ENCODE measurements around the gene MRTFB. TPM values are rescaled to one million over a fixed set of nuclear protein-coding genes. Genes with fewer than 3 reads are reported as not detected.

Gene MRTFB
- total RNA-seq, 1 donor from 2014 or later = 36.3 TPM

DNA sequence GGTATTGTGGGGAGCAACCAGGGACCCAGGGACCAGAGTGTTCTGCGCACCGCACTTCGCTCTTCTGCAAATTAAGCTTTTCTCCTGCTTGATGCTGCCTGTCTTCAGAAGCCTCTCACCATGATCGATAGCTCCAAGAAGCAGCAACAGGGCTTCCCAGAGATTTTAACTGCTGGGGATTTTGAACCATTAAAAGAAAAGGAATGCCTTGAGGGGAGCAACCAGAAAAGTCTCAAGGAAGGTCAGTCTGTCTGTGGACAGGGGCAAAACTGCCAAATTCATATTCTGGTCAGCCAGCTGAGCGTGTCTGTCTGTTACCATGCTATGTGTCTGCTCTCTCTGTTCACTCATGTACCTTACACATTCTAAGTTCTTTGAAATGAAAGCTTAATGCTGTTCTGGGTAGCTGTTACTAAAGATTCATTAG is 115.7 kb downstream of the MRTFB start:
- no peak for DNase-seq

DNA sequence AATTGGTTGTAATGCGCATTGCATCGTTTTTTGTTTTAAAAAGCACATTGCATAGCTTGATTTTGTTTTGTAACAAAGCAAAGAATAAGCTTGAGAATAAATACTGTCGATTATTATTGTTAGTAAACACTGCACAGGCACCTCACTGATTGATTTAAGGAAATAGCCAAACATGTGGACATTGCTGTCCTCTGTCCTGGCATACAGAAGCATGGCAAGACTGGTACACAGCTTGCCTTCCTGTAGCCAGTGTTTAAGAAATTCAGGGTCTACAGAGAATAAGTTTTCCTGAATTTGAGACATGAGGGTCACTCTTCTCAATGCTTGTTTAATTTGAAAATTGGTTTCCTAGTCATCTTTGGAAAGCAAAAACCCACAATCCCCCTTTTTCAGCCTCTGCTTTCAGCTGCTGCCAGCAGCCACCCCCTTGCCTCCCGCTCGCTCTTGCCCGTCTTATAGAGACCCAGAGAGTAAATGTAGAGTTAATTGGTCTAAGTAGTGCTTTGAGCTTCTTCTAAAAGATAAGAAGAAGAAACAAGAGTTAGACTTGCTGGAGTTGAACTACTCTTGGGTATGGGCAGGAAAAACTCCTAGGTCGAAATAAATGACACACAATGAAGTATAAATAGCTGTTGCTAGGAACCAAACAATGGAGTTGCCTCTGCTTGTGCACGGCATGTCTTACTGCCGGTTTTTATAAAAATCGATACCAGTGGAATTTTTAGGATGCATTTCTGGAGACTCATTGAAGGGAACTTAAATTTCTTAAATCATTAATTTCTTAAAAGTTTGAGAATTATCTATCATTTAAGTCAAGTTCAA is 116.6 kb downstream of the MRTFB start:
- DNase-seq = no peak

DNA sequence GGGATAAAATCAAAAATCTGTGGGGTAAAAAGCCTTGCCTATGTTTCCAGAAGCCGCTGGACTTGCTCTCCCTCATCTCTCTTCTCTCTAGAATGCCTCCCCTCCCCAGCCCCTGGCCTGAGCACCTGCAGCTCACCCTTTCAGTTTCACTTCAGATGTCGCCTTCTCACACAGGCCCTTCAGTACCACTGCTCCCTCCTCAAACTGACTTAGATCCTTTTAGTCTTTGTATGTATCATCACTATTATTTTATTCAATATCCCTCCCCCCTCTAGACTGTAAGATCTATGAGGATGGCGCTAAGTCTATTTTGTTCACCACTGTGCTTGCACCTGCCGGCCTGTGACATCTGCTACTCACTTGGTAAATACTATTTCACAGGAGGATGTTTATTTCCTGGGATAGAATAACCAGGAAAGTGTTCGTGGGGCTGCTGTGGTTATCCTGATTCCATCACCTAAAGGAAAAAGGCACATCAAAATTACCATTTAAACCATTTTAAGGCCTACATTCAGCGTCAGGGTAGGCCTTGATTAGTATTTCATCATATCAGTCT is 122.3 kb downstream of the MRTFB start:
- no peak for DNase-seq

DNA sequence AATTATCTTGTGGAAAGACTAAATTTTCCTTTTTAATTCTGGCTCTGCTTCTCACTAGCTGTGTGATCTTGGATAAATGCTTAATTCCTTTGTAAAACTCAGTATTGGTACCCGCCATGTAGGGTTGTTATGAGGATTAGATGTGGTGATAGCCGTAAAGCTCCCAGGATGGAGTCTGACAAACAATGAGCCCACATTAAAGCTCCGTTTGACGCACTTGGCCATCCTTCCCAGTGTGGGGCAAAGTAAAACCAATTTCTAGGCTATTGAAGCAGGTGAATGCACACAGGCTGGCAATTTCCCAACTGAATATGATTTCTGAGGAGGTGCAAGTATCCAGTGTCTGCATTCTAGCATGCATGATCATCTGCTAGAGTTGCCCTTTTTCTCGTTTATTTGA is 123.6 kb downstream of the MRTFB start:
- no peak for DNase-seq

DNA sequence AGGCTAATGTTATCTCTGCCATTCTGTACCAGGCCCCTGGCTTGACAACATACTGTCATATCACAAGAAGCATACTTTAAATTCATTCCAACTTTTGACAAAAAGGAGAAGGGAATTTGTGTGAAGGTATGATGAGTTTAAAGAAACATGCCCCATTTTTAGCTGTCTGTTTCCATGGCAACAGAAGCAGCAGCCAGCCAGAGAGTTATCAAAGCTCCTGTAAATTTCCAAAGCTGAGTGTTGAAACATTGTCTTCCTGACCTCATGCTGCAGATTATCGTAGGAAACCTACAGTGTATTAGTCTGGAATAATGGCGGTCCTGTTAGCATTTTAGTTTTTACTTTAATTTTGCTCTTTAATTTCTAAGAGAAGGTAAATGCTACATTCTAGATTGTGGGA is 124.9 kb downstream of the MRTFB start:
- peak; percentile 13 for DNase-seq

DNA sequence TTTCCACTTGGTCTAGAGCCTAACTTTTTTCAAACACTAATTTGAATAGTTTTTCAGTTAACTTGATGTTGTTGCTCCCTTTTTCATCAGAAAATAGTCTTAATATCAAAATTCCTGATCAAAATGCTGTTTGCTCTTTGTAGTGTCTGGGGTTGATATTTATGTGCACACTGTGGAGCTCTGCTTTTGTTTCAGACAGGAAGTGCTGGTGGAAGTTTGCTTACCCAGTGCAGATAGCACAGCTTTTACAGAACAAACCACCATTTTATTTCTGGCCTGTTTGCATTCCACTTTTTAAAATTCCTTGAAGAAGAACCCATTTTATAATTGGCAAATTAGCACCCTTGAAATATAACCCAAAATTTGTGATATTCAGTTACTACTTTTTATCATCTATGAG is 125.4 kb downstream of the MRTFB start:
- no peak for DNase-seq

DNA sequence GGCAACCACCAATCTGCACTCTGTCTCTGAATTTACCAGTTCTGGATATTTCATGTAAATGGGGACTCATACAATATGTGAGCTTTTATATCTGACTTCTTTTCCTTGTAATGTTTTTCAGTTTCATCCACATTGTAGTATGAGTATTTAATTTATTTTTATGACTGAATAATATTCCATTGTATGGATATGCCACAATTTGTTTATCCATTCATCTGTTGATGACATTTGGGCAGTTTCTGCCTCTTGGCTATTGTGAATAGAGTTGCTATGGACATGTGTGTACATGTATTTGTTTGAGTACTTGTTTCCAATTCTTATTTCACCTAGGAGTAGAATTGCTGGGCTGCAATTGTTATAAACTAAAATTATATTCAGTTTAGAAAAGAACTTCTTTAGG is 126.9 kb downstream of the MRTFB start:
- no peak for DNase-seq

DNA sequence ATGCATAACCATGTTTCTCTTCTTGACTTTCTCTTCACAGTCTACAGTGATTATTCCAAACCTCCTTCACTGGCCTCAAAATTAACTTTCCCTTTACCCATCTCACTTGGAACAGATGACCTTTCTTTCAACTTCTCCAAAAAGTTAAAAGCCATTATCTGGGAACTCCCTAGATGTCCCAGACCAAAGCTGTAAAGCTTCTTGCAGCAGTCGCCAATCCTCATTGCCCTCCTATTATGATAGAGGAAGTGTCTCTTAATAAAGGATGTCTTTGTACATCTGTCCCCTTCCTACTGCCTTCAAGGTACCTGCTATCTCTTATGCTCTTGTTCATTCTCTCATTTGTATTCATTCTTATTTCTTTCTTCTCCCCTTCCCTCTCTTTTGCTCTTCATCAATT is 127.5 kb downstream of the MRTFB start:
- DNase-seq = no peak

DNA sequence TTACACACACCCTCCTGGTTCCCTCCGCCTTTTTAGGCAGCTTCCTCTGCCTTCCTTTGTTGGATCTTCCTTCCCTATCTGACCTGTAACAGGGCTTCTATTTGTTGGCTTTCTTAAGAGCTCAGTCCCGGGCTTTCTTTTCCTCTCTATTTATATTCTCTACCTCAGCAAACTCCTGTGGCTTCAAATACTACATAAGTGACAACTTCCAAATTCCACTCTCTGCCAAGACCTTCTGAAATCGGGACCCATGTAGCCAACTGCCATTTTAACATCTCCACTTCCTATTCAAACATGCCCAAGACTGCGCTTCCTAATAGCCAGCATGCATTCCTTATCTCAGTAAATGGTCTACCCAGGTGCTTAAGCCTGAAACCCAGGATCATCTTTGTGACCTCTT is 128.1 kb downstream of the MRTFB start:
- DNase-seq = no peak

DNA sequence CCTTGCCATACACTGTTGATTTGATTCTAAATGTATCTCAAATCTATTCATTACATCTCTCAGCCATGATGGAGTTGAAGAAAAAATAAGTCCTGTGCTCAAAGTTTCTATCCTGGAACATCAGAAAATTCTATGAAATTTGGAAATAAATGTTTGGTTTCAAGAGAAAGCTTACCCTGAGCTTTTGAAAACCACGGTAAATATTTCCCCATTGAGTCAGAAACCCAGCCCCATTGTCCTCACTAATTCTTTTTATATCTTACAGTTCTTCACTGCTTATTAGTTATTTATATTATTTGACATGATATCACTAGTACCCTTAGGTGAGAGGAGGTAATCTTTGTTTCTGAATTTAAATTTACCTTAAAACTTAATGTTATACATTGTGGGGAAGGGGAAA is 128.5 kb downstream of the MRTFB start:
- no peak for DNase-seq

DNA sequence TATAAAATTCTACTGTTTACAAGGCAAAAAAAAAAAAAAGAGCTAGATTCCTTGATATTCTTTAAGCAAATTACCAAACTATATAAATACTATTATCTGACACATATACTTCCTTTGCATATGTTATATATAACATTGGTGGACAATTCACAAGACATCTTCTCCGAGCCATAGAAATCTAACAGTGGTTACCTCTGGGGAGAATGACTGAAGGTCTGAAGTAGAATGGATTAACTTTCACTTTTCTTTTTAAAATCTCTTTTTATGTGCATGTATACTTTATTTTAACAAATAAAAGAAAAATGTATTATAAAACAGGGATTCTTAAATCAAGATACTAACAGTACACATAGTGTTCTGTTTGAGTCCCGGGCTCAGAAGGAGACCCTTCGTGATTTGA is 131.0 kb downstream of the MRTFB start:
- no peak for DNase-seq

DNA sequence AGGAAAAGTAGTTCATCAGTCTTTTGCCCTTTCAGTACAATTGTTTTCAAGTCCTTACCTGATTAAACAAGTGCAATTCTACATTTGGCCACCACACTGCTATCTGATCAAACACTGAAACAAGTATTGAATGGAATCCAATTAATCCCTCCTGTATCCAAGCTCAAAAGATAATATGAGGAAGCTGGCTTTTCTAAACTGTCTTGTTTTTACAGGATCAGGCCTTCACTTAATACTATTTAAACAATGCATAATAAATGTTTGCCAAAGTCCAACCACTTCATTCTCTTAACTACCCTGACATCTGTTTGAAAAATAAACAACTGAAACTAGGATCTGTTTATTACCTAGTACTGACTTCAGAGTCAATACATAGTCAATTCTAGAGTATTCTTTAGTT is 131.6 kb downstream of the MRTFB start:
- no peak for DNase-seq

DNA sequence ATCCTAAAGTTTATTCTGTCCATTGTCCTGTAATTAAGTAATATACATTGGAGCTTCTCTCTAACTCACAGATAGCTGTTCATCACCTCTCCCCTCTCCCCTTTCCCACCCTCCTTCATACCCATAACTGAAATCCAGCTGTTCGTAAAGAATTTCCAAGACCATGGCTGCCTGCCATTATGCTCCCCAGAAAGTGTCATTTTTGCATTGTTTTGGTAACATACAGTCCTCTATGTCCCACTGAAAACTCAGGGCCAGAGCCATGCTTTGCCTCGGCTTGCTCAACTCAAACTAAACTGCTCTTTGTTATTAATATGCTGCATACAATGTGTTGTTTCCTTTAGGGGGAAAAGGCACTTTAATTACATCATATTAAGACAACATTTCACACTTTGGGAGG is 132.0 kb downstream of the MRTFB start:
- no peak for DNase-seq

DNA sequence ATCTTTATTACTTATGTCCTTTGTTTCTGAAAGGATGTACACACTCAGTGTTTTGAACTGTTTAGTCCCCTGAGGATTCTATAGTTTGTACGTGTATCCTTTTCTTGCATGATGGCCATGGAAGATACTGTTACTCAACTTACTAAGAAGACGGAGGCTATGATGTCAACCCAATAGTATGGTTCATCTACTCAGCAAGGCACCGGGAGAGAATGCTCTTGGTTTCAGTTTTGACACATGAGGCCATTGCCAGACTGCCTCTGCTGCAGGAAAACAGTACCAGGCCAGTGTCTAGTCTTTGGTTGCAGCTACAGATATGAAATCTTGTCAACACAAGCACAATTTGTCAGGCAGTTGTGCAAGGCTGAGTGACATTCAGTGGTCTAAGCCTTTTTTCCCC is 134.5 kb downstream of the MRTFB start:
- no peak for DNase-seq

DNA sequence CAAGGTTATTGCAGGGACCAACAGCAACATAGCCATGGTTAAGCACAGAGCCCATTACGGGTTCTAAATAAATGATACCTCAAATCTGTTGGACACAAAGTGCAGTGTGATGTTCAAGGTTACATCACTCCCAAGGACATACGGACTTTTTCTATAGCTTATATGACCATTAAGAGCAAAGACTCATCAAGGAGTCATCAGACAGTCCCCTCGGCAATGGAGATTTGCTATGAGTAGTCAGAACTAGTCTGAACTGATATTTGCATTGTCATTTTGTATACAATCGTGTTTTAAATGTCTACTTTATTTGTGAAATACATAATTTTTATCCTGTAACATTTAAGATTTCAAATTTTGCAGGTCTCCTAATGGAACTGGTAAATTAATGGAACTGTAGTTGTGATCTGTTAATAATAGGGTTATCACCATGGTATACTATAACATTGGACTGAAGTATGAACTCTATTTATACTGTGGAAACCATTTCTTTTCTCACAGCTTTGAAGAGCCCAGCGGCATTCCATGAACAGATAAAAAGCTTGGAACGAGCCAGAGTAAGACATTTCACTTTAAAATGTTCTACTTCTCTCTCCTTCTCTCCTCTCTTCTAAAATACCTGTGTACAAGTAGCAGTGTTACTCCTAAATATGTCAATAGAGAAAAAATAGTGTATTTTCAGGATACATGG is 140.9 kb downstream of the MRTFB start:
- no peak for DNase-seq

DNA sequence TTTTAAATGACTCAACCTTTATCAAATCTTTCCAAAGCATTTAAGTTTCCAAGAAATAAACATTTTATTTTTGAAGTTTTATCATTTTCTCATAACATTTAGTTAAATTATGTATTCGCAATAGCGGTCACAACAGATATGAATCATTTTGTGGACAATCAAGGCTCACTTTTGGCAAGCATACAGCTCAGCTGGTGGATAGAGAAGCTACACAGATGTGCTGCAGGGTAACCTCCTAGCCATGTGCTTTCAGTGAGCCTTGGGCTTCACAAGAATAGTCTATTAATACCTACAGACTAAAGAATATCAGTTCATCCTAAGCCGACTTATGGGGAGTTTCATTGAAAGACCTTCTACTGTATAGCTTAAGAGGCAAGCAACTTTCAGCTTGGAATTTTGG is 144.8 kb downstream of the MRTFB start:
- no peak for DNase-seq

DNA sequence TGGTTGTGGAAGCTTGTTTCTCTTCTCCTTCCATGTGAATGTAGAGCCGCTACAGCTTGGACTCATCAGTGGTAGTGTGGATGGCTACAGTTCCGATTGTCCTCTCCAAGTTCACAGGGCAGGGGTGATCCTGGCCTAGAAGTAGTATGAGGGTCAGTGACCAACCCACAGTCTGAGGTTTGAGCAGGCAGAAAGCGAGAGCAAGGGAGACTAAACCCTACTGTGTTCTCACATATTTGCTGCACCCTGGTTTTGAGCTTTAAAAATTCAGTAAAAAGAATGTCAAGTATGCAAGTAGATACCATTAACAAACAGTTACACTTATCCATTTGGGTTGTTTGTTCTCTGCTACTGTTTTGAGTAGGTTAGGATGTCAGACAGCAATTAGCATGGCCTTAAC is 148.9 kb downstream of the MRTFB start:
- no peak for DNase-seq

DNA sequence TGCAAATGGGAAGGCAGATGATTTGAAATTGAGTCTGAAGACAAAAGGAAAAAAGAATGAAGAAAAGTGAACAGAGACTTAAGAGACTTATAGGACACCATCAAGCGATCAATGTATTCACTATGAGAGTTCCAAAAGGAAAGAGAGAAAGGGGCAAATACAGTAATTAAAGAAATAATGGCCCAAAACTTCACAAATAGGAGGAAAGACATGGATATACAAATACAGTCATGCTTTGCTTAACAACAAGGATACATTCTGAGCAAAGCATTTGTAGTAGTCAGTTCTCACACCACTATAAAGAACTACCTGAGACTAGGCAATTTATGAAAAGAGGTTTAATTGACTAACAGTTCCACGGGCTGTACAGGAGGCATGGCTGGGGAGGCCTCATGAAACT is 152.5 kb downstream of the MRTFB start:
- DNase-seq = no peak

DNA sequence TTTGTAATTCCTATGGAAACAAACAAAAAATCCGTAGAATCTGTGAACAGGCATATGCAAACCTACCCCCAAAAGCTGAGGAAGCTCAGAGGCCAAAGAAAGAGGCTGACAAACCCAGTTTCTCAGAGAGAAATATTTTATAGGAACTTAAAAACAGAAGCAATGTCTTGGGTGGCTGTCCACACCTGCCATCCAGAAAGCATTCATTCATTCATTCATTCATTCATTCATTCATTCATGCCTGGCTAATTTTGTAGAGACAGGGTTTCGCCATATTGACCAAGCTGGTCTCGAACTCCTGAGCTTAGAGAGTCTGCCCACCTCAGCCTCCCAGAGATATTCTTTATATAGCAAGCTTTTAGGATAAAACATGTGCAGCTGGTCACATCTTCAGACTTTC is 154.3 kb downstream of the MRTFB start:
- DNase-seq = no peak

DNA sequence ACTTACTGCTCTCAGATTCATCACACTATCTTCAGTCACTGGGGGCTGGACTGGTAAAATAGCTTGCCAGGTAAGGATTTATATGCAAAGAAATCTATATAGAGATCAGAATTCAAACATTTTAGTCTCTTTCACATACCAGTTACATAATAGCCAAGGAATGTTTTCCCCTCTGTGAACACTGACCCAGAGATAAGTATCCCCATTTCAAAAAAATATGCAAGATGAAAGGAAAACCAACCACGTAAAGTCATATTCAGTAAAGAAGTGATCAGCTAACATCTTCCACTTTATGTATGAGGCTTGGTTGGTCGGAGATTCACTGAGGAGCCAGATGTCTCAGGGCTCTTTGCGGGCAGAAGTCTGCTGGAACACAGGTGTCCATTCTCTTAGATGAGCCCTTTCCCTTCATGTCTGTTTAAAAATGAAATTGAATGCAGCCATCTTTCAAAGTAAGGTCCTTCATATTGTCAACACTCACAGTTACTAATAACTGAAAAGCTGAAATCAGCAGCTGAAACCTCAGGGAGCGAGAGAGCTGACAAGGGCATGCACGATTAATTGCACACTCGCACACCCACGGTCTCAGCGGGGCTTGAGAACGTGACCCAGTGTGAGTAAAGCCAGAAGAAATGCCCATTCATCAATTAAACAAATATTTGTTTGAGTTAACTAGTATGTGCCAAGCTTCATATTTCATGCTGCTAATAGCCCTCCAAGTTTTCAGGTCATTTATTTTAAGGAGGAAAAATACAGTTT is 161.2 kb downstream of the MRTFB start:
- DNase-seq = no peak

DNA sequence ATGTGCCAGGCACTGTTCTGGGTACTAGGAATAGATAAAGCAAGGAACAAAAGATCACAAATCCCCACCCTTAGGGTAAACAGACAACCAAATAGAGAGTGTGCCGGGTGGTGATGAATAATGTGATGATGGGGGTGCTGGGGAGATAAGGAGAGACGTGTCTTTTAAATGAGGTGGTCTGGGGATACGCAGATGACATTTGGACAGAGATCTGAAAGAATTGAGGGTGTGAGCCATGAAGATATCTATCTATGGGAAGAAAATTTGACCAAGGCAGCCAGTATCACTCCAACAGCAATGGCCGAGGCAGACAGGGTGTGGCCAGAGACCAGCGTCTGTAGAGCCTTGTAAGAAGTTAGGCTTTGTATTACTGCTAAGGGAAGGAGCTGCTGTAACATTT is 165.3 kb downstream of the MRTFB start:
- no peak for DNase-seq

DNA sequence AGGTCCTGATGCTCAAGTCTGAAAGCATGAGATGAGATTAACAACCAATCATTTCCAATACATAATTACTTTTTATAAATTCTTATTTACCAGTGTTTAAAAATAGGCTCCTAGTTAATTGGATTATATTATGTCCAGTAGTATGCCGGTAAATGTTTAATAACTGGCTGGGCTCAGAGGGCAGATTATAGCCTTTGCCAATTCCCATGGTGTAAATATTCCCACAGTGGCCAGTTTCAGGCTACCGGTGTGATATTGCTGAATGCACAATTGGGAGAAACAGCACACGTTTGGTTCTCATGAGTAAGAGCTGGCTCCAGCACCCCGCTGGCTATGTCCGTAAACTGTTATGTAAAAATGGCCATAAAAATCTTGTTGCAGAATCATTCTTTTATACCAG is 167.6 kb downstream of the MRTFB start:
- no peak for DNase-seq

DNA sequence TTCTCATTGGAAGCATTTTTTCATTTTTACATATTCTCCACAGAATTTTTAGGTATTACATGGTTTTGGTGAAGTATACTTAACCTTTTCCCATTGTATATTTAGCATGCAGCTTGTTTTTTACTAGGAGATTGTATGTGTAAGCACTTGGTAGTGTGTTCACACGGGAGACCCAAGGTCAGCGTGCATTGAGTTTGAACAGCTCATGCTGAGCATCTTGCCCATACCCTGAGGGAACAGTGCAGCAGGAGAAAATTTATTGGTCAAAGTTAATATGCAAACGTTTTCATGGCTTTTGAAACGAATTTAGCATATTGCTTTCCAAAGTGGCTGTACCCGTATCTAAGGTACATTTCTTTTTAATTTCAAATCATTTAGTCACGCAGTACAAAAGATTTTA is 168.7 kb downstream of the MRTFB start:
- DNase-seq = no peak

All from occipital lobe (tissue), 2 donors.